ENCODE results near the gene KIRREL1.

- TF ChIP-seq CTCF (CRISPR knock-in tag; IDR thresholded peaks at IDR 0.05) (no peak), ZSCAN20 (CRISPR knock-in tag; IDR thresholded peaks at IDR 0.05; ENCODE audit: borderline replicate concordance) (no peak), POLR2AphosphoS5 (IDR thresholded peaks at IDR 0.05; ENCODE audit: low read depth, low read length) (no peak), SALL2 (CRISPR knock-in tag; IDR thresholded peaks at IDR 0.05) (no peak), TCF7 (IDR thresholded peaks at IDR 0.05; ENCODE audit: low read depth) (no peak), ZNF138 (CRISPR knock-in tag; IDR thresholded peaks at IDR 0.05; ENCODE audit: low read depth) (no peak), KDM1A (CRISPR knock-in tag; IDR thresholded peaks at IDR 0.05) (no peak), MAZ (IDR thresholded peaks at IDR 0.05; ENCODE audit: borderline replicate concordance, low read depth, low read length) (no peak), MAZ (CRISPR knock-in tag; IDR thresholded peaks at IDR 0.05; ENCODE audit: low read depth) (no peak), NBN (conservative IDR thresholded peaks at IDR 0.05) (no peak), MZF1 (CRISPR knock-in tag; IDR thresholded peaks at IDR 0.05; ENCODE audit: borderline replicate concordance) (no peak), NONO (IDR thresholded peaks at IDR 0.05) (no peak), NONO (CRISPR knock-in tag; conservative IDR thresholded peaks at IDR 0.05) (no peak), FOXP1 (IDR thresholded peaks at IDR 0.05) (no peak), FOXP1 (CRISPR knock-in tag; IDR thresholded peaks at IDR 0.05) (no peak)
Measured at GRCh38 chr1:157952601-157953000, 40.8 kb upstream of the KIRREL1 start.

Measured in HepG2 (cell line).